CD4-positive, alpha-beta T cell treated with Interleukin-6 at 100 ng/mL for 8 hours (primary cell): ENCODE data around the gene SNX27.
"Not testable (repeated sequence)": the region's sequence is repeated elsewhere in the genome, so short reads cannot be mapped to it uniquely, and the experiment has no call there.

Experiments
- DNase-seq: peaks from one replicate; pipeline ENCODE4 v3.0.0-alpha.2; 2020; ENCODE audit warnings: mixed read lengths, low spot score

SNX27 gene

GRCh38 chr1:151721788-151722510, 110.1 kb downstream of the SNX27 start:
- DNase-seq, result no peak

GRCh38 chr1:151723726-151724370, 112.0 kb downstream of the SNX27 start:
- DNase-seq, result no peak

DNA sequence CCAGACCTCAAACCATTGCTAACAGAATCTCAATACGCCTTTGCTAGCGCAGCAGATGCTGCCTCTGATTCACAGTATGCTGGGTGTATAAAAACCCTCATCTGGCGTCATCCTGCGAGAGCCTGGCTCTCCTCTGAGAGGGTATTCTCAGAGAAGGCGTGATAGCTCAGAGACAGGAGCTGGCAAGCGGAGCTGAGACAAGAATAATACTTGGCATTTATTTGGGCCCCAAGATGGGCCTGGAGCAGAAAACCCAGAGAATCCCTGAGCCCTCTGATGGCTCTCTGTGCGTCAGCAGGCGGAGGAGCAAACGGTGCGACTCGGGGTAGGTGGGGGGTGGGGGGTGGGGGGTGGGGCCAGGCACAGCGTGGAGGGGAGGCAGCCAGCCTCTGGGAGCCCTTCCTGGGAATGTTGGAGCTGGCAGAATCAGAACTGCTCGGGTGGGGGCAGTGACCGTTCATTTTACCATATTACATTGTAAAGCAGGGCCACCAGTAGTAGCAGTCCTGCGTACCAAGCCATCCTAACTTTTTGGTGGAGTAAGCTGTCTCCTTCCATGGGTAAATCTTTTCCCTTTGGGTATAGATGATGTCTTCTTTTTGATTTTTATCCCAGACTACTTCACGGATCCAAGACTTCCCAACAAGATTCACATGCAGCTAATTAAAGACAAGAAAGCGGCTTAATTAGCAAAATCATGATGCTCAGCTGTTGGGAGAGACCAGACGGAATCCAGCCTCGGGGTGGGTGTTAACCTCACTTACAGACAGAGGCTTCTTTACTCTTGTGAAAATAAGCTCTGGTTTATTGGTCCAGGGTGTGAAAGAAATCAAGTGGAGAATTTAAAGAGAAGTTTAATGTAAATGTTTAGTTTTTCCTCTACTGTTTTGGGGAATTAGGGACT, 116.6 kb downstream of the SNX27 start:
- DNase-seq, result no peak

DNA sequence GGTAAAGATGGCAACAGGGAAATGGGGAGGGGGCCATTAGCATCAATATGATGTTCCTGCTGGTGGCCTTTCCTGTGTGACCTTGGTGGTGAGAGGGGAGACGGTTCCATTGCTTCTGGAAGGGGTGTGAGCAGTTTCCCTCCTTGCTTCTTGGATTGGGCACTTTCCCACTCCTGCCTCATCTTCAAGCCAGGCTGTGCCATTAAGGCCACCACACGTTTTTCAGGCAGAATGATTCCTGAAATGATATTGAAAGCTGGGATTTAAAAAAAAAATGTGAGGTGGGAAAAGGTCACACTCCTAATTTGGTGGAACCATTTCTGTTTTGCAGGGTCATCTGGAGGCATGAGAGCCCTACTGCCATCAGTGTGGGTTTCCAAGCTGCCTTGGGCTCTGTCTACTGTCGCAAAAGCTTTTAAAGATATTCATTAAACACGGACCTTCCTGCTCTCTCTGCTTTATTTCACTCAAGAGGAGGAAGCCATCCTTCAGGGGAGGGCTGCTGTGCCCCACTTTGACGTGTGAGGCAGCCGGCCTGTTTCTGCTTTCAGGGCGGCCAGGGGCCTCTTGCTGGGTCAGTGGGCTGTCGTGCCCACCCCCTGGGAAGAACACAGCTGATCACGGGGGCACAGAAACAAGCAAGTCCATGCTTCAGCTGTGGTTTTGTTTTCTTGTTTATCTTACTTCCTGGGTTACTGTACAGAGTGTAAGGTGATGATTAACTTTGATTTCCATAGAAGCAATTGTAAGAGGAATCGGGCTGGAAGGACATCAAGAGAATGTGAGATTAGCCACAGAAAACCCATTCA, 117.5 kb downstream of the SNX27 start:
- DNase-seq, result no peak

DNA sequence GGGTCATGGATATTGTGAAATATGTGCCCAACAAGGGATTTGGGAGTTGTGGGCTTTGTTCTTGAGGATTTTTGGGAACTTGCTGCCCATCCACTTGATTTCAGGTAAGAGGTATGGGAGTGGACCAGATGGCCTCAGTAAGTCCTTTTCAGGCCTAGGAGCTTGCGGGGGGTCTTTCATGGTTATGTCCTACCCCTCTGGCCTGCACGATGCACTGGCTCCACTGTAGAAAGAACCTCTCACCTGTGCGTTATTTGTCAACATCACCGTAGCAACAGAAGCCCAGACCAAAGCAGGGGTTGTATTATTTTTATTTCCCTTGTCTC, 118.1 kb downstream of the SNX27 start:
- no peak for DNase-seq

DNA sequence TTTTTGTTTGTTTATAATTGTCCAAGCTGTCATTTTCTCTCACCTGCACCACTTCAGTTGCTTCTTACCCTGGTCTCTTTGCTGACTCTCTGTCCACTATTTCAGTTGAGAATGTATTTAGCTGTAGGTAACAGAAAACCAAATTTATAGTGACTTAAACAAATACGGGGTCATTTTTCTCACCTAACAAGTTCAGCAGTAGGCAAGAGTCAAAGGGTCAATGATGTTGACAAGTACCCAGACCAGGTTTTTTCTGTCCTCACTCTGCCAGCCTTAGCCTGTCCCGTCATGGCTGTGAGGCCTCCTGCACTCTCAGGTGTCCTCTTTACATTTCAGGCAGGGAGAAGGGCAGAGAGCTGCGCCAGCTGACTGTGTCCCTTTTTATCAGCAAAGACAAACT, 121.3 kb downstream of the SNX27 start:
- DNase-seq, result no peak

DNA sequence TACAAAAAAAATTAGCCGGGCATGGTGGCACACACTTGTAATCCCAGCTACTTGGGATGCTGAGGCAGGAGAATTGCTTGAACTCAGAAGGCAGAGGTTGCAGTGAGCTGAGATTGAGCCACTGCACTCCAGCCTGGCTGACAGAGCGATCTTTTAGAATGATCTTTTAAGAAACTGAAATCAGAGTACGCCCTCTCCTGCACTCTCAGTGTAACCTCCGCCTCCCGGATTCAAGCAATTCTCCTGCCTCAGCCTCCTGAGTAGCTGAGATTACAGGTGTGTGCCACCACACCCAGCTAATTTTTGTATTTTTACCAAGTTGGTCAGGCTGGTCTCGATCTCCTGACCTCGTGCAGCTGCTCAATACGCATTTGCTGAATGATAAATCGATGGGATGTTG, 122.1 kb downstream of the SNX27 start:
- DNase-seq, result not testable (repeated sequence)

- no peak for DNase-seq
Measured at GRCh38 chr1:151737026-151737425, 125.2 kb downstream of the SNX27 start.

DNA sequence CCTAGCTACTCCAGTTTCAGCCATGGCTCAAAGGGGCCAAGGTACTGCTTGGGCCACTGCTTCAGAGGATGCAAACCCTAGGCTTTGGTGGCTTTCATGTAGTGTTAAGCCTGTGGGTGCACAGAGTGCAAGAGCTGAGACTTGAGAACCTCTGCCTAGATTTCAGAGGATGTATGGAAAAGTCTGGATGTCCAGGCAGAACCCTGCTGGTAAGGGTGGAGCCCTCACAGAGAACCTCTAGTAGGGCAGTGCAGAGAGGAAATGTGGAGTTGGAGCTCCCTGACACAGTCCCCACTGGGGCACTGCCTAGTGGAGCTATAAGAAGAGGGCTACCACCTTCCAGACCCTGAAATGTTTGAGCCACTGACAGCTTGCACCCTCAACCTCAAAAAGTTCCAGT, 125.6 kb downstream of the SNX27 start:
- DNase-seq, result no peak

DNA sequence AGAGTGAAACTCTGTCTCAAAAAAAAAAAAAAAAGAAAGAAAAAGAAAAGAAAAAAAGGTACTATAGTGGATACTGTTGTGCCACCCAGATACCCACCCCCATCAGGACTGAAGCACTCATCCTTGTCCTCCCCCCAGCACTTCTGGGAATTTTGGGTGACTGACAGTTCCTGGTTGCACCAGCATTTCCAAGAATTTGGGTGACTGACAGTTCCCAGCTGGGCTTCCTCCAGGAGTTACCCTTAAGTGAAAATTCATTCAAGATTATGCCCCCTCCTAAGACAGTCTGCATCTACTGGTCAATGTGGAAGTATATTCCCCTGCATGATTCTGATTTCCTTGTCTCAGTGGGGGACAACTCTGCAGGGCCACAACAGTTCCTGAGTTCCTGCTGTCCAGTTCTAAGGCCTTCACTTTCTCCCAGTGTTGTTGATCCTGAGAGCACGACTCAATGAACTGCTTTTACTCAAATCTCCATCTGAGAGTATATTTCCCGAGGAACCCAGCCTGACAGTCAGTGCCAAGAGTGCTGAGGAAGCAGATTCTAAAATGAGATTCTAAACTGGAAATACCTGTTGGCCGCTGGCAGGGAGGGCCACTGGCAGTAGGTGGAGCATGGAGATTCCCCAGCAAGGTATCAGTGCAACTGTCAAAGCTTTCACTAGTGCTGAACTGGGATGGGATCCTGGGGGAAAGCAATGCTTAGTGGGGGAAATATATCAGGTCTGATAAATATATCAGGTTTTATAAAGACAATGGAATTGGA, 127.9 kb downstream of the SNX27 start:
- DNase-seq, result no peak

- DNase-seq, result no peak
Measured at GRCh38 chr1:151741516-151741915, 129.7 kb downstream of the SNX27 start.
